Panc1 (cell line): ENCODE data around the gene RXRG. TPM values are rescaled to one million over a fixed set of nuclear protein-coding genes. Genes with fewer than 3 reads are reported as not detected.

Source experiments
- ATAC-seq: fragments of 200-7000 bp; cut with Tn5 transposase; 2 replicates; pipeline ENCODE4 v1.9.1; 2020; ENCODE audit warnings: mild to moderate bottlenecking, moderate library complexity
- BruUV-seq: library from RNA; stranded (reverse); fragments of 400-500 nt; replicated peaks from 2 replicates; lab custom pipeline; 2021; lab: Mats Ljungman, UMichigan
- CTCF ChIA-PET: fragments of 300-600 bp; sonication (Branson Sonifier 250); formaldehyde crosslinking; loops from one replicate; lab custom pipeline; 2022; ENCODE audit warnings: antibody characterized with exemption; lab: Charles Lee
- POLR2A ChIA-PET: fragments of 300-600 bp; sonication (Branson Sonifier 250); formaldehyde crosslinking; loops from one replicate; lab custom pipeline; 2022; ENCODE audit warnings: antibody characterized with exemption; lab: Charles Lee
- DNase-seq: peaks from one replicate; pipeline ENCODE4 v3.0.0-alpha.2; 2010; ENCODE audit warnings: low read depth, low spot score
- H3K27ac ChIP-seq: 2 replicates; pipeline ENCODE4 v1.5.1; 2011; ENCODE audit warnings: mild to moderate bottlenecking, low read length, inconsistent platforms
- H3K27me3 ChIP-seq: fragments of 200-500 bp; sonication (Bioruptor generic); 2 replicates; pipeline ENCODE4 v1.6.0; 2014; ENCODE audit warnings: low read length, inconsistent platforms; ENCODE audit not compliant: control insufficient read depth, insufficient read depth
- H3K36me3 ChIP-seq: fragments of 200-500 bp; sonication (Bioruptor generic); 2 replicates; pipeline ENCODE4 v1.5.1; 2014; ENCODE audit warnings: inconsistent platforms, mild to moderate bottlenecking, low read length, moderate library complexity; ENCODE audit not compliant: control insufficient read depth, insufficient read depth
- H3K4me1 ChIP-seq: 2 replicates; pipeline ENCODE4 v1.5.1; 2011; ENCODE audit warnings: inconsistent platforms, mild to moderate bottlenecking, low read length, moderate library complexity; ENCODE audit not compliant: control insufficient read depth, insufficient read depth
- H3K4me3 ChIP-seq, 2 experiments: 2 replicates each; pipeline ENCODE4 v1.5.1; 2011 to 2012; ENCODE audit warnings: low read depth in 2 of 2, low read length in 2 of 2, mild to moderate bottlenecking in 2 of 2, inconsistent platforms in 1 of 2, moderate library complexity in 1 of 2
- H3K9me3 ChIP-seq: fragments of 200-500 bp; sonication (Bioruptor generic); 2 replicates; pipeline ENCODE4 v1.5.1; 2014; ENCODE audit warnings: low read depth, mild to moderate bottlenecking, inconsistent platforms, low read length, moderate library complexity; ENCODE audit not compliant: control insufficient read depth, insufficient read depth
- CTCF ChIP-seq: fragments of 450-650 bp; IDR thresholded peaks from 2 replicates; pipeline ENCODE4 v1.5.1; 2017; ENCODE audit warnings: mild to moderate bottlenecking
- POLR2AphosphoS5 ChIP-seq: IDR thresholded peaks from 2 replicates; pipeline ENCODE4 v1.6.1; 2012; ENCODE audit warnings: mild to moderate bottlenecking, low read depth, low read length, moderate library complexity
- REST ChIP-seq, 2 experiments: IDR thresholded peaks; 2 replicates each; pipeline ENCODE4 v1.6.1; 2011 to 2012; ENCODE audit warnings: low read depth in 2 of 2, control low read depth in 1 of 2, low read length in 1 of 2, mild to moderate bottlenecking in 1 of 2, moderate library complexity in 1 of 2; ENCODE audit not compliant: insufficient read depth in 1 of 2
- SIN3A ChIP-seq: IDR thresholded peaks from 2 replicates; pipeline ENCODE4 v1.6.1; 2012; ENCODE audit warnings: low read depth, mild to moderate bottlenecking, low read length, moderate library complexity, borderline replicate concordance; ENCODE audit not compliant: insufficient read depth
- TCF7L2 ChIP-seq: IDR thresholded peaks from 2 replicates; pipeline ENCODE4 v1.6.1; 2011; ENCODE audit warnings: mild to moderate bottlenecking, low read depth, low read length, inconsistent platforms
- in situ Hi-C: cut with HindIII; loops from 2 replicates; pipeline ENCODE4 v1.10.0; 2016; ENCODE audit warnings: low sequenced_read_pairs, low pct_unique_long_range_greater_than_20kb
- intact Hi-C: fragments of 100-400 bp; cut with micrococcal nuclease; formaldehyde crosslinking; loops from one replicate; pipeline ENCODE4 v1.10.0; 2022; ENCODE audit not compliant: unreplicated experiment
- total RNA-seq: library from RNA; stranded (reverse); gene quantifications from one replicate; pipeline ENCODE4 v1.2.1, GENCODE V29; 2021; ENCODE audit not compliant: unreplicated experiment

RXRG gene
- total RNA-seq, 1 experiment from 2014 or later, result not detected

GRCh38 chr1:165371588-165372225 lies 73.2 kb downstream of the RXRG start:
- TF ChIP-seq CTCF (no peak), TCF7L2 (no peak), REST (IDR thresholded peaks at IDR 0.05; ENCODE audit: insufficient read depth in 1 of 2, low read depth in 2 of 2, low read length in 1 of 2) (no peak), POLR2AphosphoS5 (no peak), SIN3A (no peak)
- no peaks in the 10 kb centered on the region for H3K36me3 ChIP-seq
- H3K4me3 ChIP-seq, result no peak overlapping the region
- ChIA-PET POLR2A (no interaction called here), CTCF (no interaction called here)
- no peaks in the 10 kb centered on the region for H3K9me3 ChIP-seq
- intact Hi-C loops, result loop anchor here (2.0 kb wide), 1 partner anchor 227 kb away; no protein-coding TSS in a partner anchor
- in situ Hi-C loops, result no loop called here
- no peak overlapping the region for H3K27ac ChIP-seq
- H3K27me3 ChIP-seq, result peaks cover 5% of the 10 kb centered on the region; the same call in 1 of the 2 replicates
- DNase-seq (no peak), ATAC-seq (no peak)
- no peaks in the 10 kb centered on the region for H3K4me1 ChIP-seq
- BruUV-seq, result no TSS peak

GRCh38 chr1:165369255-165369848 lies 75.6 kb downstream of the RXRG start:
- TF ChIP-seq SIN3A, result no peak
- TF ChIP-seq TCF7L2, result no peak
- TF ChIP-seq POLR2AphosphoS5, result no peak
- TF ChIP-seq REST (IDR thresholded peaks at IDR 0.05; ENCODE audit: insufficient read depth in 1 of 2, low read depth in 2 of 2, low read length in 1 of 2), result no peak
- peak; percentile 96 for TF ChIP-seq CTCF
- peak; percentile 36 for DNase-seq
- in situ Hi-C loops (no loop called here), intact Hi-C loops (loop anchor here (2.0 kb wide), 1 partner anchor 111 kb away; no protein-coding TSS in a partner anchor)
- Histone ChIP-seq H3K27ac (no peak overlapping the region), H3K4me3 (no peak overlapping the region), H3K36me3 (no peaks in the 10 kb centered on the region), H3K9me3 (no peaks in the 10 kb centered on the region), H3K27me3 (peaks cover 8% of the 10 kb centered on the region; the same call in 1 of the 2 replicates), H3K4me1 (no peaks in the 10 kb centered on the region)
- ChIA-PET POLR2A (no interaction called here), CTCF (interaction anchor here (3.4 kb wide), 1 partner anchor 240 kb away, joined by 11 read pairs; no protein-coding TSS in a partner anchor)
- ATAC-seq, result peak; percentile 75
- BruUV-seq, result no TSS peak
